Measurements from ENCODE around the gene DPF3.

GRCh38 chr14:72617391-72618031 is 276.4 kb downstream of the DPF3 start:
- TF ChIP-seq CTCF (IDR thresholded peaks at IDR 0.05; ENCODE audit: low read depth, low read length, poor library complexity, severe bottlenecking) (no peak), EZH2phosphoT487 (IDR thresholded peaks at IDR 0.05; ENCODE audit: borderline replicate concordance, low read length) (no peak)
